NCI-H1105 treated with DMSO at 0.1 percent for 48 hours (cell line): Measurements from ENCODE around the gene DLGAP1.

Experiments used
- DNase-seq: peaks from one replicate; lab custom pipeline; 2025; lab: John Stamatoyannopoulos, UW

DLGAP1 gene

GRCh38 chr18:3867236-3867635, 587.9 kb downstream of the DLGAP1 start:
- no peak for DNase-seq

- no peak for DNase-seq
Measured at GRCh38 chr18:3864669-3865298, 590.3 kb downstream of the DLGAP1 start.

GRCh38 chr18:3863593-3863992, 591.5 kb downstream of the DLGAP1 start:
- DNase-seq = no peak

- no peak for DNase-seq
Measured at GRCh38 chr18:3863006-3863405, 592.1 kb downstream of the DLGAP1 start.

GRCh38 chr18:3861495-3861894, 593.6 kb downstream of the DLGAP1 start:
- no peak for DNase-seq

- no peak for DNase-seq
Measured at GRCh38 chr18:3857544-3857943, 597.6 kb downstream of the DLGAP1 start.

GRCh38 chr18:3855966-3856365, 599.1 kb downstream of the DLGAP1 start:
- DNase-seq = no peak

GRCh38 chr18:3852321-3852720, 602.8 kb downstream of the DLGAP1 start:
- no peak for DNase-seq

- no peak for DNase-seq
Measured at GRCh38 chr18:3851159-3851558, 603.9 kb downstream of the DLGAP1 start.

- no peak for DNase-seq
Measured at GRCh38 chr18:3848316-3848715, 606.8 kb downstream of the DLGAP1 start.

GRCh38 chr18:3845161-3845560, 609.9 kb downstream of the DLGAP1 start:
- DNase-seq = no peak

GRCh38 chr18:3842844-3843243, 612.3 kb downstream of the DLGAP1 start:
- DNase-seq = no peak

GRCh38 chr18:3840766-3841165, 614.3 kb downstream of the DLGAP1 start:
- DNase-seq = no peak

GRCh38 chr18:3839581-3839981, 615.5 kb downstream of the DLGAP1 start:
- DNase-seq = no peak

GRCh38 chr18:3836483-3837335, 618.4 kb downstream of the DLGAP1 start:
- DNase-seq = no peak

- DNase-seq = no peak
Measured at GRCh38 chr18:3832025-3832638, 623.0 kb downstream of the DLGAP1 start.

- DNase-seq = no peak
Measured at GRCh38 chr18:3830604-3831003, 624.5 kb downstream of the DLGAP1 start.

- no peak for DNase-seq
Measured at GRCh38 chr18:3827236-3827845, 627.8 kb downstream of the DLGAP1 start.

- DNase-seq = no peak
Measured at GRCh38 chr18:3826021-3826420, 629.1 kb downstream of the DLGAP1 start.

GRCh38 chr18:3824101-3824500, 631.0 kb downstream of the DLGAP1 start:
- no peak for DNase-seq

- DNase-seq = no peak
Measured at GRCh38 chr18:3823073-3823472, 632.0 kb downstream of the DLGAP1 start.

- DNase-seq = no peak
Measured at GRCh38 chr18:3821524-3821923, 633.6 kb downstream of the DLGAP1 start.

GRCh38 chr18:3819961-3820360, 635.1 kb downstream of the DLGAP1 start:
- no peak for DNase-seq
